Activated CD8-positive, alpha-beta memory T cell treated with anti-CD3 and anti-CD28 coated beads, Interleukin-2, amount 50 U/mL, for 1 hour (primary cell): Measurements from ENCODE around the gene AMIGO1.

Experiments used
- DNase-seq: peaks from one replicate; pipeline ENCODE4 v3.0.0-alpha.2; 2020; ENCODE audit errors: extremely low read depth

The AMIGO1 gene

DNA sequence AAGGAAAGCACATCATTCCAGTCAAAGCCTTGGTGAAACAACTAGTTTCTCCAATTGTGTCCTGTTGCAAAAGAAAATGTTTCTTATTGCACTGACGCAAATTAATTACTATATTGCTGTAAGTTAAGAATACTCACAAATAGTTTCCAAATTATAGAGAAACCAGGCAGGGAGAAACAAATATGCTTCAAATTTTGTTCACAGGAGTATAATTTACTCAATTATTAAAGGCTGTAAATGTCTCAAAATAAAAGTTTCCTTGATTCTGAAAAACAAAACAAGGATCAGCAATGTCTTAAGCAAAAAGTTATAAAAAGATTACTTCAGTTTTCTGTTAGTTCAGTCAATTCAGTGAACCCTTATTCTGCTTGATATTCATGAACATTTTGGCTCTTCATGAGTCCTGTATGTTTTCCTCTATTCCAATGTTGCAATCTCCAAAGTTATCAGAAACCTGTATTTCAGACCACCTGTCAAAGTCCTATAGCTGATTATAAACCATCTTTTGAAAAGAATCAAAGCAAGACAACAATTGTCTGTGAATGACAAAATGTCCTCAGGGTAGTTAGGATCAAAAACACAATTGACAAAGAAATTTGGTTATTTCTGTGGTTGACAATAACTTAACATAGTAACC lies 54.9 kb downstream of the AMIGO1 start:
- no peak for DNase-seq
